H1 (cell line): ENCODE results near the gene ADAMTS16. TPM values are rescaled to one million over a fixed set of nuclear protein-coding genes. Genes with fewer than 3 reads are reported as not detected.

Source experiments
- CTCF ChIA-PET: fragments of 300-600 bp; sonication (Branson Sonifier 250); formaldehyde crosslinking; loops from one replicate; lab custom pipeline; 2021; ENCODE audit not compliant: partially characterized antibody; lab: Charles Lee
- POLR2A ChIA-PET: fragments of 300-600 bp; sonication (Branson Sonifier 250); formaldehyde crosslinking; loops from one replicate; lab custom pipeline; 2021; ENCODE audit warnings: inconsistent platforms; ENCODE audit not compliant: partially characterized antibody; lab: Charles Lee
- DNase-seq, 2 experiments: peaks; one replicate each; pipeline versions ENCODE4 v3.0.0 to v3.0.0-alpha.2; 2010 to 2022; ENCODE audit warnings: low spot score in 2 of 2, low read depth in 1 of 2, mixed read lengths in 1 of 2
- FAIRE-seq: peaks from 2 replicates; lab custom pipeline; 2011; peaks lifted over from hg19 to GRCh38; lab: Jason Lieb, UNC
- H2AFZ ChIP-seq: 2 replicates; pipeline ENCODE4 v1.8.1; 2012; ENCODE audit warnings: low read length, inconsistent platforms
- H2AK5ac ChIP-seq: 2 replicates; pipeline ENCODE4 v1.6.1; 2013; ENCODE audit warnings: low read depth, low read length
- H2BK120ac ChIP-seq: replicated peaks from 2 replicates; pipeline ENCODE3; 2013; ENCODE audit warnings: low read depth, low read length, inconsistent platforms
- H2BK12ac ChIP-seq: 2 replicates; pipeline ENCODE4 v1.6.1; 2013; ENCODE audit warnings: low read depth, low read length
- H2BK15ac ChIP-seq: 2 replicates; pipeline ENCODE4 v1.6.1; 2013; ENCODE audit warnings: low read length
- H2BK20ac ChIP-seq: 2 replicates; pipeline ENCODE4 v1.6.1; 2013; ENCODE audit warnings: low read length
- H2BK5ac ChIP-seq: 2 replicates; pipeline ENCODE4 v1.6.1; 2013; ENCODE audit warnings: low read depth, low read length
- H3K14ac ChIP-seq: 2 replicates; pipeline ENCODE4 v1.6.1; 2013; ENCODE audit warnings: inconsistent platforms; ENCODE audit not compliant: insufficient read length
- H3K18ac ChIP-seq: 2 replicates; pipeline ENCODE4 v1.6.1; 2013; ENCODE audit warnings: low read length; ENCODE audit errors: extremely low read depth
- H3K23ac ChIP-seq: 2 replicates; pipeline ENCODE4 v1.6.1; 2013; ENCODE audit warnings: inconsistent platforms; ENCODE audit not compliant: insufficient read length
- H3K23me2 ChIP-seq: 2 replicates; pipeline ENCODE4 v1.6.1; 2013; ENCODE audit warnings: low read depth, low read length
- H3K27ac ChIP-seq: 2 replicates; pipeline ENCODE4 v1.6.1; 2011; ENCODE audit warnings: low read depth, low read length, inconsistent platforms
- H3K27me3 ChIP-seq, 4 experiments: replicated peaks in 1 of 4; 1 replicate in 1 of 4; 2 replicates in 3 of 4; pipeline versions ENCODE4 v1.6.1 to v1.8.1; 2011 to 2013; ENCODE audit warnings: low read length in 3 of 4, mild to moderate bottlenecking in 3 of 4, inconsistent platforms in 2 of 4, mixed read lengths in 2 of 4, moderate library complexity in 1 of 4; ENCODE audit not compliant: control insufficient read depth in 3 of 4, insufficient read depth in 3 of 4; ENCODE audit errors: extremely low read depth in 1 of 4
- H3K36me3 ChIP-seq, 4 experiments: 2 replicates each; pipeline versions ENCODE4 v1.6.1 to v1.8.1; 2011 to 2013; ENCODE audit warnings: mild to moderate bottlenecking in 4 of 4, low read length in 3 of 4, moderate library complexity in 2 of 4, control low read depth in 1 of 4, inconsistent platforms in 1 of 4; ENCODE audit not compliant: insufficient read depth in 4 of 4, control insufficient read depth in 2 of 4
- H3K4ac ChIP-seq: replicated peaks from 2 replicates; pipeline ENCODE3; 2013; ENCODE audit warnings: low read length, low read depth, mixed read lengths, inconsistent platforms; ENCODE audit not compliant: insufficient read length
- H3K4me1 ChIP-seq, 4 experiments: replicated peaks in 1 of 4; 1 replicate in 1 of 4; 2 replicates in 3 of 4; pipeline versions ENCODE4 v1.6.1 to v1.8.1; 2011 to 2013; ENCODE audit warnings: low read length in 3 of 4, inconsistent platforms in 2 of 4, mixed read lengths in 1 of 4; ENCODE audit not compliant: insufficient read depth in 4 of 4, control insufficient read depth in 3 of 4
- H3K4me2 ChIP-seq, 2 experiments: 2 replicates each; pipeline versions ENCODE4 v1.6.1 to v1.8.1; 2011 to 2013; ENCODE audit warnings: low read depth in 2 of 2, low read length in 2 of 2, control low read depth in 1 of 2, inconsistent platforms in 1 of 2, mild to moderate bottlenecking in 1 of 2; ENCODE audit not compliant: insufficient read depth in 1 of 2
- H3K4me3 ChIP-seq, 4 experiments: fragments of 200-600, 300-600 bp in 1 of 4; sonication (generic), shearing (Covaris generic), sonication (Bioruptor Twin) in 1 of 4; 2 replicates each; pipeline versions ENCODE4 v1.5.1 to v1.8.1; 2011 to 2016; ENCODE audit warnings: low read length in 4 of 4, low read depth in 3 of 4, control low read depth in 2 of 4, inconsistent platforms in 2 of 4, mild to moderate bottlenecking in 2 of 4, mixed read lengths in 1 of 4, moderate library complexity in 1 of 4; ENCODE audit not compliant: insufficient read depth in 2 of 4; ENCODE audit errors: extremely low read depth in 1 of 4
- H3K56ac ChIP-seq: replicated peaks from 2 replicates; pipeline ENCODE3; 2013; ENCODE audit warnings: low read depth, mild to moderate bottlenecking, mixed read lengths, low read length, inconsistent platforms; ENCODE audit not compliant: insufficient read length
- H3K79me1 ChIP-seq: 2 replicates; pipeline ENCODE4 v1.6.1; 2013; ENCODE audit warnings: low read depth, low read length, control low read depth
- H3K79me2 ChIP-seq, 2 experiments: 2 replicates each; pipeline versions ENCODE4 v1.6.1 to v1.8.1; 2012 to 2013; ENCODE audit warnings: low read length in 2 of 2, mild to moderate bottlenecking in 2 of 2, inconsistent platforms in 1 of 2; ENCODE audit not compliant: insufficient read depth in 2 of 2, control insufficient read depth in 1 of 2
- H3K9ac ChIP-seq, 4 experiments: replicated peaks in 1 of 4; 1 replicate in 1 of 4; 2 replicates in 3 of 4; pipeline versions ENCODE4 v1.6.1 to v1.8.1; 2011 to 2013; ENCODE audit warnings: low read depth in 3 of 4, low read length in 3 of 4, control low read depth in 2 of 4, mild to moderate bottlenecking in 2 of 4, moderate library complexity in 2 of 4, inconsistent platforms in 1 of 4; ENCODE audit errors: extremely low read depth in 1 of 4
- H3K9me3 ChIP-seq, 2 experiments: 2 replicates each; pipeline versions ENCODE4 v1.6.1 to v1.8.1; 2012 to 2013; ENCODE audit warnings: mild to moderate bottlenecking in 2 of 2, moderate library complexity in 2 of 2, control low read depth in 1 of 2, inconsistent platforms in 1 of 2, low read depth in 1 of 2, low read length in 1 of 2, mixed read lengths in 1 of 2; ENCODE audit not compliant: insufficient read depth in 2 of 2
- H4K20me1 ChIP-seq, 2 experiments: replicated peaks in 1 of 2; 2 replicates each; pipeline versions ENCODE3 to v1.8.1; 2011 to 2013; ENCODE audit warnings: inconsistent platforms in 2 of 2, low read length in 2 of 2, mild to moderate bottlenecking in 1 of 2; ENCODE audit not compliant: insufficient read depth in 2 of 2, control insufficient read depth in 1 of 2
- H4K5ac ChIP-seq: 2 replicates; pipeline ENCODE4 v1.6.1; 2013; ENCODE audit warnings: low read length, low read depth, mixed read lengths, inconsistent platforms; ENCODE audit not compliant: insufficient read length
- H4K8ac ChIP-seq: 2 replicates; pipeline ENCODE4 v1.8.0; 2013; ENCODE audit warnings: mild to moderate bottlenecking, moderate library complexity, low read length, inconsistent platforms; ENCODE audit not compliant: insufficient read depth; ENCODE audit errors: extremely low read depth
- H4K91ac ChIP-seq: replicated peaks from 2 replicates; pipeline ENCODE3; 2013; ENCODE audit warnings: low read length, mixed read lengths, inconsistent platforms; ENCODE audit not compliant: insufficient read length
- NANOG ChIP-seq: IDR thresholded peaks from 2 replicates; pipeline ENCODE4 v1.6.1; 2011; ENCODE audit warnings: low read length, low read depth, mild to moderate bottlenecking, inconsistent platforms; ENCODE audit not compliant: insufficient read depth, poor library complexity, severe bottlenecking
- NRF1 ChIP-seq: IDR thresholded peaks from 2 replicates; pipeline ENCODE4 v1.6.1; 2011; ENCODE audit warnings: mild to moderate bottlenecking, low read depth, low read length, improper control_type of control experiment
- RXRA ChIP-seq: IDR thresholded peaks from 2 replicates; pipeline ENCODE4 v1.6.1; 2011; ENCODE audit warnings: low read depth, mild to moderate bottlenecking, low read length, moderate library complexity; ENCODE audit not compliant: insufficient read depth
- SP4 ChIP-seq: IDR thresholded peaks from 2 replicates; pipeline ENCODE4 v1.6.1; 2012; ENCODE audit warnings: low read length, inconsistent platforms
- TAF1 ChIP-seq: IDR thresholded peaks from 2 replicates; pipeline ENCODE4 v1.6.1; 2011; ENCODE audit warnings: mild to moderate bottlenecking, low read depth, low read length
- TBP ChIP-seq: IDR thresholded peaks from 2 replicates; pipeline ENCODE4 v1.6.1; 2011; ENCODE audit warnings: low read depth, low read length, improper control_type of control experiment
- WGBS, 2 experiments: shearing (Covaris generic) in 1 of 2; methylation state at CpG; one replicate each; pipeline versions ENCODE4 v1.1.6 to v1.1.7; 2013 to 2015; ENCODE audit warnings: low lambda C conversion rate in 2 of 2, mixed read lengths in 2 of 2, inconsistent platforms in 1 of 2, low coverage in 1 of 2, missing lambda C conversion rate in 1 of 2; ENCODE audit not compliant: insufficient replicate concordance in 2 of 2, insufficient coverage in 1 of 2, insufficient read length in 1 of 2; ENCODE audit errors: extremely low coverage in 1 of 2, missing lambda C conversion rate in 1 of 2; 5-methylcytosine and 5-hydroxymethylcytosine counted together
- polyA plus RNA-seq, 7 experiments: library from polyadenylated mRNA; depleted of rRNA in 3 of 7; stranded (reverse) in 5 of 7; unstranded in 2 of 7; fragments of >200 nt in 5 of 7; fragments of 200-250 nt in 2 of 7; gene quantifications; 1 replicate in 5 of 7; 2 replicates in 1 of 7; 4 replicates in 1 of 7; pipeline versions ENCODE4 v1.2.1 to v1.2.3, GENCODE V29; 2011 to 2013; ENCODE audit warnings: missing spikeins in 2 of 7, mixed read lengths in 2 of 7
- total RNA-seq: library from RNA; stranded (reverse); fragmentation: NEBNext Ultra II Directional; extraction: Animal tissue kit (Norgen Biotek cat#: 25700); gene quantifications from 2 replicates; pipeline ENCODE4 v1.2.1, GENCODE V29; 2021
- TF ChIP-seq, protein P1 (sequence below), 3 experiments: IDR thresholded peaks; 1 replicate in 2 of 3; 2 replicates in 1 of 3; pipeline versions ENCODE4 v1.5.1 to v1.6.1; 2011; ENCODE audit warnings: low read length in 3 of 3, mild to moderate bottlenecking in 3 of 3, inconsistent platforms in 2 of 3, low read depth in 1 of 3, moderate library complexity in 1 of 3; ENCODE audit not compliant: insufficient read depth in 1 of 3; ENCODE audit errors: control extremely low read depth in 1 of 3
- TF ChIP-seq, protein P2 (sequence below): IDR thresholded peaks from 2 replicates; pipeline ENCODE4 v1.6.1; 2012; ENCODE audit warnings: inconsistent platforms
- TF ChIP-seq, protein P3 (sequence below): IDR thresholded peaks from 2 replicates; pipeline ENCODE4 v1.6.1; 2012; ENCODE audit warnings: inconsistent platforms

The ADAMTS16 gene
- total and polyA plus RNA-seq, 2 of the 8 experiments (the other 6 are each of a cell fraction or from before 2014, with no cell fraction given): 3.7 to 16.0 TPM

DNA sequence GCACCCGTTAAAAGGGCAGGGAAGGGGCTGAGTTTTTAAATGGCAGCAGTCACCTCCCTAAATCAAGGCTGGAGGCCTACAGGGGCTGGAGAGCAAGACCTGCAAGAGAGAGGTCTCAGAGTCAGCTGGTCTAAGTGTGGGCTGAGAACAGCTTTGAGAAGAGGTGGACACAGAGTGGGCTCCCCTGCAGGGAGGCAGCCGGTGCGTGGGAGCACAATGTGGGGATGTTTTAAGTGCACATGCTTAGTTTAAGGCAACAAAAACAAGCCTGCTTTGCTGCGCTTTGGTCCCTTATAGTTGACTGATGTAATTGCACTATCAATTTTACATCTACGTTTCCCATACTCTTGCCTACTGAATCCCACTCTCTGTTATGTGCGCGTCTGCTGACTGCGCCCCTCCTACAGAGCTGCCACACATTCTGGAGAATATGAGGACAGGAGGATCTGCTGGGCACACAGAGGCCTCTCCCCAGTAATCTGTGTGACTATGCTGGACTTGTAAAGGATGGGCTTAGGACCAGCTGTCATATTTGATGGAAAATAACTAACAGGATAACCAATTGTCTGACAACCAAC is 220.3 kb downstream of the ADAMTS16 start:
- Histone ChIP-seq H3K79me2 (no peaks in the 10 kb centered on the region), H3K4me2 (no peak overlapping the region), H3K56ac (no peak overlapping the region), H3K79me1 (no peaks in the 10 kb centered on the region), H4K20me1 (no peaks in the 10 kb centered on the region), H4K8ac (no peak overlapping the region), H3K27ac (no peak overlapping the region), H4K91ac (no peak overlapping the region), H3K4me1 (peaks cover 0 to 7% (median 0%) of the 10 kb centered on the region in 4 experiments; a peak in 1 of 7 replicates), H2BK20ac (no peak overlapping the region), H3K23me2 (no peaks in the 10 kb centered on the region), H3K4ac (no peak overlapping the region), H2BK5ac (no peak overlapping the region), H3K9me3 (no peaks in the 10 kb centered on the region), H3K9ac (no peak overlapping the region; a peak in 1 of 7 replicates), H2BK15ac (no peak overlapping the region), H3K23ac (no peak overlapping the region), H3K36me3 (no peaks in the 10 kb centered on the region), H3K18ac (no peak overlapping the region), H3K27me3 (no peaks in the 10 kb centered on the region), H2AK5ac (no peak overlapping the region), H2BK12ac (no peak overlapping the region; the same call in 1 of the 2 replicates), H3K14ac (no peak overlapping the region), H4K5ac (no peak overlapping the region), H2AFZ (no peak overlapping the region), H2BK120ac (no peak overlapping the region), H3K4me3 (no peak overlapping the region)
- FAIRE-seq (no peak), DNase-seq (no peak)
- POLR2A ChIA-PET: no interaction called here
- WGBS, 2 experiments: 91% methylated on average over 7 of the region's 8 CpGs; no CpG with 5 or more reads in 1 of the 2 experiments
- CTCF ChIA-PET: interaction anchor here (0.9 to 1.5 kb wide), 3 partner anchors 10 to 200 kb away, joined by 3 read pairs; no protein-coding TSS in a partner anchor
- TF ChIP-seq, protein P1, sequence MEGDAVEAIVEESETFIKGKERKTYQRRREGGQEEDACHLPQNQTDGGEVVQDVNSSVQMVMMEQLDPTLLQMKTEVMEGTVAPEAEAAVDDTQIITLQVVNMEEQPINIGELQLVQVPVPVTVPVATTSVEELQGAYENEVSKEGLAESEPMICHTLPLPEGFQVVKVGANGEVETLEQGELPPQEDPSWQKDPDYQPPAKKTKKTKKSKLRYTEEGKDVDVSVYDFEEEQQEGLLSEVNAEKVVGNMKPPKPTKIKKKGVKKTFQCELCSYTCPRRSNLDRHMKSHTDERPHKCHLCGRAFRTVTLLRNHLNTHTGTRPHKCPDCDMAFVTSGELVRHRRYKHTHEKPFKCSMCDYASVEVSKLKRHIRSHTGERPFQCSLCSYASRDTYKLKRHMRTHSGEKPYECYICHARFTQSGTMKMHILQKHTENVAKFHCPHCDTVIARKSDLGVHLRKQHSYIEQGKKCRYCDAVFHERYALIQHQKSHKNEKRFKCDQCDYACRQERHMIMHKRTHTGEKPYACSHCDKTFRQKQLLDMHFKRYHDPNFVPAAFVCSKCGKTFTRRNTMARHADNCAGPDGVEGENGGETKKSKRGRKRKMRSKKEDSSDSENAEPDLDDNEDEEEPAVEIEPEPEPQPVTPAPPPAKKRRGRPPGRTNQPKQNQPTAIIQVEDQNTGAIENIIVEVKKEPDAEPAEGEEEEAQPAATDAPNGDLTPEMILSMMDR (IDR thresholded peaks at IDR 0.05; ENCODE audit: control extremely low read depth in 1 of 3, insufficient read depth in 1 of 3, low read depth in 1 of 3, low read length in 3 of 3): no peak
- TF ChIP-seq, protein P2, sequence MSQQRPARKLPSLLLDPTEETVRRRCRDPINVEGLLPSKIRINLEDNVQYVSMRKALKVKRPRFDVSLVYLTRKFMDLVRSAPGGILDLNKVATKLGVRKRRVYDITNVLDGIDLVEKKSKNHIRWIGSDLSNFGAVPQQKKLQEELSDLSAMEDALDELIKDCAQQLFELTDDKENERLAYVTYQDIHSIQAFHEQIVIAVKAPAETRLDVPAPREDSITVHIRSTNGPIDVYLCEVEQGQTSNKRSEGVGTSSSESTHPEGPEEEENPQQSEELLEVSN: no peak
- TF ChIP-seq, protein P3, sequence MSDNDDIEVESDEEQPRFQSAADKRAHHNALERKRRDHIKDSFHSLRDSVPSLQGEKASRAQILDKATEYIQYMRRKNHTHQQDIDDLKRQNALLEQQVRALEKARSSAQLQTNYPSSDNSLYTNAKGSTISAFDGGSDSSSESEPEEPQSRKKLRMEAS: no peak
- TF ChIP-seq NANOG (no peak), SP4 (no peak), TAF1 (no peak), TBP (no peak), NRF1 (no peak), RXRA (no peak)
